Esophagus squamous epithelium (tissue), 4 donors: ENCODE data around the gene MICAL3.

Experiments used
- POLR2A ChIP-seq, 4 donors: fragments of 450-650 bp; IDR thresholded peaks; one replicate each; pipeline ENCODE4 v1.6.1; 2017; ENCODE audit warnings: antibody characterized with exemption in 4 of 4, mild to moderate bottlenecking in 4 of 4, moderate library complexity in 3 of 4
- TF ChIP-seq, protein P1 (sequence below), 6 experiments: fragments of 450-650 bp in 4 of 6; fragments of 200-600 bp in 2 of 6; sonication (generic) in 2 of 6; IDR thresholded peaks; one replicate each; pipeline ENCODE4 v1.5.1; 2016 to 2019; ENCODE audit warnings: antibody characterized with exemption in 6 of 6, mild to moderate bottlenecking in 4 of 6, moderate library complexity in 4 of 6

DNA sequence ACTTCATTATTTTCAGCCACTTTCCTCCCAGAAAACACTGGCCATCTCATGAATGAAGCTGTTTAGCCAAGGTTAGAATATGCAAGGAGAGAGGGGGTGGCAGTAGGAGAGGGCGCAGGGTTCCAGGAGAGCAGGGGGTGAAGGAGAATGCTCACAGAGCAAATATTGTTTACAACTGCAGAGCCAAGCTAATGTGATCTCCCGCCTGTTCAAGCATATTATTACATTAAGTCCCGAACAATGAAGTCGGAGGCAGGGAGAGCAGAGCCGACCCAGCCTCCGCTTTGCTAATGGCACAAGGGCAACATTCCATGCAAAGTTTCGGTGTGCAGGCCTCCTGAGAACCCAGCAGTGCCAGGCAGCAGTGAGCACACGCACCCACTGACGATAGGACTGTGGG, 80.1 kb downstream of the MICAL3 start:
- TF ChIP-seq, protein P1, sequence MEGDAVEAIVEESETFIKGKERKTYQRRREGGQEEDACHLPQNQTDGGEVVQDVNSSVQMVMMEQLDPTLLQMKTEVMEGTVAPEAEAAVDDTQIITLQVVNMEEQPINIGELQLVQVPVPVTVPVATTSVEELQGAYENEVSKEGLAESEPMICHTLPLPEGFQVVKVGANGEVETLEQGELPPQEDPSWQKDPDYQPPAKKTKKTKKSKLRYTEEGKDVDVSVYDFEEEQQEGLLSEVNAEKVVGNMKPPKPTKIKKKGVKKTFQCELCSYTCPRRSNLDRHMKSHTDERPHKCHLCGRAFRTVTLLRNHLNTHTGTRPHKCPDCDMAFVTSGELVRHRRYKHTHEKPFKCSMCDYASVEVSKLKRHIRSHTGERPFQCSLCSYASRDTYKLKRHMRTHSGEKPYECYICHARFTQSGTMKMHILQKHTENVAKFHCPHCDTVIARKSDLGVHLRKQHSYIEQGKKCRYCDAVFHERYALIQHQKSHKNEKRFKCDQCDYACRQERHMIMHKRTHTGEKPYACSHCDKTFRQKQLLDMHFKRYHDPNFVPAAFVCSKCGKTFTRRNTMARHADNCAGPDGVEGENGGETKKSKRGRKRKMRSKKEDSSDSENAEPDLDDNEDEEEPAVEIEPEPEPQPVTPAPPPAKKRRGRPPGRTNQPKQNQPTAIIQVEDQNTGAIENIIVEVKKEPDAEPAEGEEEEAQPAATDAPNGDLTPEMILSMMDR (IDR thresholded peaks at IDR 0.05) = no peak
- no peak for TF ChIP-seq POLR2A (IDR thresholded peaks at IDR 0.05)
